Stimulated activated CD4-positive, alpha-beta T cell treated with anti-CD3 and anti-CD28 coated beads, Interleukin-12 subunit alpha, Interleukin-12 subunit beta, amount 100 ng/mL, for 4 hours (primary cell): ENCODE results near the gene ITM2C.

ENCODE experiments used
- DNase-seq: peaks from one replicate; pipeline ENCODE4 v3.0.0-alpha.2; 2020

The ITM2C gene

GRCh38 chr2:230873661-230874401 lies 9.1 kb downstream of the ITM2C start:
- DNase-seq: no peak

DNA sequence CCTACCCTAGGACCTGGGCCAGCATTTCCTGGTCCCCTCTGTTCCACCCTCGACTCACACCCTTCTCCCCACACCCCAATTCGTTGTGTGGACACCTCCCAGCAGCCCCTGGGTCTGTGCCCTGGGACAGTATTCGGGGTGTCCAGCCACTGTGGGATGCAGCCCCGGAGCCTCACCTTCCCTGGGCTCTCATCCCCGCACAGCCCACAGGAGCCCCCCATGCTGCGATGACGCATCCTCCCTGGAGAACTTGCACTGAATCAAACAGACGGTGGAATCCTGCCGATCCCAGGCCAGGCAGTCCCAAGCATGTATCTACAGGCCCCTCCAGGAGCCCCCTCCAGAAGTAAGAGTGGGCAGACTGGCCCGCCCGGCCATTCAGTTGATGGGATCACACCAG lies 9.7 kb downstream of the ITM2C start:
- DNase-seq: no peak

DNA sequence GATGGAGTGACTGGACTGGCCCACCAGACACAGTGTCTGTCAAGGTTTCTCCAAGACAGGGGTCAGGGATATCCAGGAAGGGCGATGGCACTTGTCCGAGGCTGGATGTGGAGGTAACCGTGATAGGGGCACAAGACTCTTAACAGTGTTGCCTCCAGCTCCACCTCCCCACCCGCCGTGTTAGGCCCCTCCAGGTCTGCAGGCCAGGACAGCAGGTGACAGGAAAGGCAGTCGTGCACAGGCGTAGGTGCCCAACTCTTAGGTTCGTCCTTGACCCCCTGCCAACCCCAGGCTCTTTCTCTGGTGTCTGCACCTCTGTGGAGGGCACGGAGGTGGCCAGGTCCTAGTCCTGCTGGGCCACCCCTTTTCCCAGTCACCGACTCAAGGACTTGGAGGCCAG lies 10.1 kb downstream of the ITM2C start:
- no peak for DNase-seq

- no peak for DNase-seq
Observed at GRCh38 chr2:230875347-230876315, 10.9 kb downstream of the ITM2C start.

GRCh38 chr2:230877116-230877758 lies 12.5 kb downstream of the ITM2C start:
- no peak for DNase-seq

GRCh38 chr2:230877759-230878598 lies 13.2 kb downstream of the ITM2C start:
- DNase-seq: no peak

- no peak for DNase-seq
Observed at GRCh38 chr2:230878599-230879188, 14.0 kb downstream of the ITM2C start.

DNA sequence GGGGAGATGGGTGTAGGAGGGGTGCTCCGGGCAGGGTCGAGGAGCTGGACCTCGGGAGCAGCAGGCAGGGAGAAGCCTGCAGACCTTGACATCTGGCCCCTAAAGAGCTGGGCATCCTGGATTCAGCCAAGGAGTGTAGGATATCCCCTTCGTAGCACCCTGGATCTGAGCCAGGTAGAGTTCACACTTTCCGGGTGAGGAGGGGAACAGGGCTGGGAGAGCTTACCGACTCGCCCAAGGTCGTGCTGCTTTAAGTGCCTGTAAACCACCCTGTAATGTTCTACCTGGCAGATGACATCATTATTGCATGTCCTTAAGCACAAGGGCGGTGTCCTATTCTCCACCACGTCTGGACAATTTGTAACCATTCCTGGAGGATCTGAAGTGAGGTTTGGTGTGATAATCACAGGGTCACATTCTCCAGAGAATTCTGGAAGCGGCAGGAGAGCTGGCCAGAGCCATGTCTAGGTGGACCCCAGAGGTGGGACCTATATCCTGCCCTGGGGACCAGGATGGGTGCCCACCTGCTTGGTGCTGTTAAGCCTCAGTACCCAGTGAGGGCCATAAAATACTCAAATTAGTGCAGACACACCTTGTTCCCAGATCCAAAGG lies 14.6 kb downstream of the ITM2C start:
- DNase-seq: no peak

- DNase-seq: no peak
Observed at GRCh38 chr2:230879891-230880290, 15.1 kb downstream of the ITM2C start.

DNA sequence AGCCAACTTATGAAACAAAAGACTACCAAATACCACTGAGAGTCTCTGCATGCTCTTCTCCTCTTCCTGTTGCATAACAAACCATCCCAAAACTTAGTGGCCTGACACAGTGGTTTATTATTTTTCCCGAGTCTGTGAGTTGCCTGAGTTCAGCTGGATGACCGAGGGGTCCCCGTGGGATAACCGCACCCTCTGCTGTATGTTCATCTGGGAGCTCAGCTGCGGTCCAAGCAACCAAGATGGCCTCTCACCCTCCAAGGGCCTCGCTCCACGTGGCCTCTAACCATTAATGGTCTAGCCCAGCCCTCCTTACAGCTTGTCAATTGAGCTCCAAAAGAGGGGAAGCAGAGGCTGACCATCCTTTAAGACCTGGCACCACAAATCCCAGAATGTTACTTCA lies 17.1 kb downstream of the ITM2C start:
- DNase-seq: no peak

GRCh38 chr2:230885463-230886130 lies 20.9 kb downstream of the ITM2C start:
- no peak for DNase-seq

DNA sequence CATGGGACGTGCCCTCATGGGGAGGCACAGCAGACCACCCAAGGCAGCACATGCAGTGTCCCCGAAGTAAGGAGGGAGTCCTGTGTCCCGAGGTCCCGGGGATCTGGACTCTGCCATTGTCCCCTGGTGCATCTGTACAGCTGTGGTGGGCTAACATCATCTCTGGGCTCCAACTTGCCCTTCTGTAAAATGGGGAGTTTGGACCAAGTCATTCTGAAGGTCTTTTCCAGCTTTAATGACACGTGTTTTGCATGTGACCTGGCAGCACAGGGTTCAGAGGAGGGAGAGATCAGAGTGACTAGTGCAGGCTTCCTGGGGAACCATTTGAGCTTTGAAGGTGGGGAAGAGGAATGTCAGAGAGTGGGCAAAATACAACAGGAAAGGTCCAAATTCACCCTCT lies 21.5 kb downstream of the ITM2C start:
- no peak for DNase-seq

DNA sequence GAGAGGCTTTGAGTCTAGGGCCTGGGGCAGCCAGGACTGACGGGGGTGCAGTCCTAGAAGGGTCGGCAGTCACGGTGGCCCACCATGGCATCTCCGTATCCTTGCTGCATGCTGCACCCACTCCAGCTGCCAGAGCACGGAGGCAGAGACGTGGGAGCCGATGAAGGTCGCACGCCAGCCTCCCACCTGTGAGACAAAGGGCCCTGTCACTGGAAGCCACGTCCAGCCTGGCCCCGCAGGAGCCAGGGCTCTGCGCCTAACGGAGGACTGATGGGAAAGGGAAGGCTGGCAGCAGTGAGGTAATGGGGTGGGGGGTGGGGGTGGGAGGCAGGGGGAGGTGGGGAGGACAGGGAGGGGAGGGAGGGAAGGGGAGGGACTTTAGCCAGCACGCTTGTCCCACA lies 21.9 kb downstream of the ITM2C start:
- DNase-seq: no peak

DNA sequence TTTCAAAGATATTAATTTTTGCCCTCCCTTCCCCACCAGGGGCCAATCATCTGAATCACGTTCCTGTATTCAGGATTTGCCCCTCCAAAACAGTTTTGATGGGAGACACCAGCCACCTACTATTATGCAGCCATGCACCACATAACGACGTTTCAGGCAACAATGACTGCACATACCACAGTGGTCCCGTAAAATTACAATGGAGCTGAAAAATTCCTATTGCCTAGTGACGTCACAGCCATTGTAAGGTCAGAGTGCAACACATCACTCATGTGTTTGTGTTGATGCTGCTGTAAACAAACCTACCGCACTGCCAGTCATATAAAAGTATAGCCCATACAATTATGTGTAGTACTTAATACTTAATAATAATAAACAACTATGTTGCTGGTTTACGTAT lies 22.6 kb downstream of the ITM2C start:
- DNase-seq: no peak

DNA sequence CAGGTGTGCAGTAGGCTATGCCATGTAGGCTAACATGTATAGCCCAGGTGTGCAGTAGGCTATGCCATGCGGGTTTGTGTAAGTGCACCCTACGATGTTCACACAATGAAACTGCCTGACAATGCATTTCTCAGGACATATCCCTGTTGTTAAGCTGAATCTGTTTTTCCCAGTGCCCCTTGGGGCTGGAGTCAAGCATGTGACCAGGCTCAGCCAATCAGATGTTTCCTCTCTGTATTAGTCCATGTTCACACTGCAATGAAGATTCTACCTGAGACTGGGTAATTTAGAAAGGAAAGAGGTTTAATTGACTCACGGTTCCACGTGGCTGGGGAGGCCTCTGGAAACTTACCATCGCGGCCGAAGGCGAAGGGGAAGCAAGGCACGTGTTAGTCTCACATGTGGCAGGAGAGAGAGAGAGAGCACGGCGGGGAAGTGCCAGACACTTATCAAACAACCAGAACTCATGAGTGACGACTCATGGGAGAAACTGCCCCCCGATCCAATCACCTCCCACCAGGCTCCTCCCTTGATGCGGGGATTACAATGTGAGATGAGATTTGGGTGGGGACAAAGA lies 24.2 kb downstream of the ITM2C start:
- DNase-seq: no peak

DNA sequence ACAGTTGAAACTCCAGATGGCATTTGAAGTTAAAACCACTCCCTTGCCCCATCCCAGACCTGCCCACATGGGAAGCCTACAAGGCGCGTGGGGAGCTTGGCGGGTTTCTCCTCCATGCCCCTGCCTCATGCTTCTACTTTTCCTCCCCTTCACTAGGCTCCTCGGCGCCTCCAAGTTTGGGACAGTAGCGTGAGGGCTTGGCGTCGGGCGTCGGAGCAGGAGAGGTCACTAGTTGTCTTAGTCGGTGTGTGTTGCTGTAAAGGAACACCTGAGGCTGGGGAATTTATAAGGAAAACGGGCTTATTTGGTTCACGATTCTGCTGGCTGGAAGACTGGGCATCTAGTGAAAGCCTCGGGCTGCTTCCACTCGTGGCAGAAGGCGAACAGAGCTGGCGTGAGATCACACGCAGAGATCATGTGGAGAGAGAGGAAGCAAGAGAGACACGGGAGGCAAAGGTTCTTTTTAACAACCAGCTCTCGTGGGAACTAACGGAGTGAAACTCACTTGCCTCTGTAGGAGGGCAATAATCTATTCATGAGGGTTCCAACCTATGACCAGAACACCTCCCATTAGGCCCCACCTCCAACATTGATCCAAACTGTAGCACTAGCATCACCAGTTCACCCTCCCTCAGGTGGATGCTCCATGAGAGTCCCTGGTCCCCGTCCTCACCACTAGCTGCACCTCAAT lies 25.3 kb downstream of the ITM2C start:
- no peak for DNase-seq

DNA sequence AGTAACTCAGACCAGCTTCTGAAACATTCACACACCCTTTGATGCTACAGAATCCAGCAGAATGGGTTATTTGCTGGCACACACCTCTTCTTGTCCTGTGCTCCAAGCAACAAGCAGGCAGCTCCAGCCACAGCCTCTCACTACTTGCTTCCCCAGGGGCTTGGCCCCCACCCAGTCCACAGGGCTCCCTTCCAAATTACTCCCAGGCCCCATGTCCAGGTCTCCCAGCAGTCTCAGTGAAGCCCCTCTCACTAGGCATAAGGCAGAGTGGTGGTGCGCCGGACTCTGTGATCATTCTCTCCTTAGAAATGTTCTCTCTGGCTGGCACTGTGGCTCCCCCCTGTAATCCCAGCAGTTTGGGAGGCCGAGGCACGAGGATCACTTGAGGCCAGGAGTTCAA lies 25.9 kb downstream of the ITM2C start:
- DNase-seq: no peak

- no peak for DNase-seq
Observed at GRCh38 chr2:230891064-230891463, 26.3 kb downstream of the ITM2C start.

- DNase-seq: no peak
Observed at GRCh38 chr2:230891509-230891908, 26.8 kb downstream of the ITM2C start.

- DNase-seq: no peak
Observed at GRCh38 chr2:230893338-230893737, 28.6 kb downstream of the ITM2C start.
